GM18951 (cell line): Measurements from ENCODE around the gene ABCA1.

Experiments
- POLR2A ChIP-seq: IDR thresholded peaks from 4 replicates; pipeline ENCODE4 v1.6.1; 2011; ENCODE audit warnings: mild to moderate bottlenecking; ENCODE audit not compliant: insufficient read length, insufficient read depth; ENCODE audit errors: extremely low read depth
- in situ Hi-C: fragments of 300-500 bp; cut with MboI; formaldehyde crosslinking; loops from one replicate; pipeline ENCODE4 v1.12.0; 2022; ENCODE audit warnings: low sequenced_read_pairs, mixed read lengths, inconsistent platforms; ENCODE audit not compliant: unreplicated experiment

The ABCA1 gene

GRCh38 chr9:104798209-104798995, 129.6 kb downstream of the ABCA1 start:
- TF ChIP-seq POLR2A = no peak
- in situ Hi-C loops = loop anchor here (25.0 kb wide), 1 partner anchor 614 kb away; no protein-coding TSS in a partner anchor

DNA sequence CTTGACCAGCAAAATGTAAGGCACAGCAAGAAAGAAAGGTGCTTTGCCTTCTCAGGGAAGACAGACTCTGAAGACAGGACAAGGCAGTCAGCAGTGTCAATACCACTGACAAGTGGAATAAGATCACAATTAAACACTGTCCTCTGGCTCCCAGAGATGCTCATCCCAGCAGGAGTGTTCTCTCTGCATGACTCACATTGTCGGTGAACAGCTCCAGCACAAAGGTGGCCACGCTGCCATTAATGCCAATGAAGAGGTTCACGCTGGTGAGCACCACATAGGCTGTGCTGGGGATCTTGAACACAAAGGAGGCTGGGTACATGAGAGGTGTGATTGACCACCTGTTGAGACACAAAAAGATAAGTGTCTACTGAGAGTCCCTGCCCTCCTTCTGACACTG, 132.1 kb downstream of the ABCA1 start:
- TF ChIP-seq POLR2A = no peak
- in situ Hi-C loops = loop anchor here (25.0 kb wide), 1 partner anchor 616 kb away; no protein-coding TSS in a partner anchor

DNA sequence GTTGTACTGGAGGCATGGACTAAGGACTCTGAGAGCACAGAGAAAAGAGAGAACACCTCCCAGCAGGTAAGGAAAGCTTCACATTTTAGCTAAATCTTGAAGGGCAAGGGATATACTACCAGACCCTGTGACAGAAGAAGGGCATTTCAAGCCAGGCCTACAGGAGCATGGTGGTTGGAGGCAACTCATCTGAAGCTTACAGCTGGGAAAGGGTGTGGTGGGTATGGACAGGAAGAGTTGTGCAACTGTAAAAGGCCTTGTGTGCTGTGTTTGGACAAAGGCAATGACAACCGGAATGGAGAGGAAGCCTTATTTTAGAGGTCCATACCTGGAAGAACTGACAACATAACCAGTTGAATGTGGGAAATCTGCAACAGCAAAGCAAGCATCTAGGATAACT, 132.9 kb downstream of the ABCA1 start:
- in situ Hi-C loops = loop anchor here (25.0 kb wide), 1 partner anchor 617 kb away; no protein-coding TSS in a partner anchor
- no peak for TF ChIP-seq POLR2A

DNA sequence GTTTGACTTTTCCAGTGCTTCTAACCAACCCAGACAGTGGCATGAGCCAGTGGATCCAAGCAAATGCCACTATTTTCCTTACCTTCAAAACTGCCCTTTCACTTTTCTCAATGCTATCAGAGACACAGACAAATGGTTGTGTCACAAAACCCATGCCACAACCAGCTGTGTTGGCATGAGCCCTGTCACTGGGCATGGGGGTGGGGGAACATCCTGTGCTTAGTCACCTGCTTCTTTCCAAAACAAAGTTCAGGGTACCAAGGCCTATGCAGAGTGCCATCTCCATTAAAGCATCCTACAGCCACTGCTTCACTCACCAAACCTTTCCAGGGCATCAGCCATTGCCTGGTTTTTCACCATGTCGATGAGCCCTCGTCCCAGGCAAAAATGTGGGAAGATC, 133.9 kb downstream of the ABCA1 start:
- no peak for TF ChIP-seq POLR2A
- in situ Hi-C loops = loop anchor here (25.0 kb wide), 1 partner anchor 618 kb away; no protein-coding TSS in a partner anchor

DNA sequence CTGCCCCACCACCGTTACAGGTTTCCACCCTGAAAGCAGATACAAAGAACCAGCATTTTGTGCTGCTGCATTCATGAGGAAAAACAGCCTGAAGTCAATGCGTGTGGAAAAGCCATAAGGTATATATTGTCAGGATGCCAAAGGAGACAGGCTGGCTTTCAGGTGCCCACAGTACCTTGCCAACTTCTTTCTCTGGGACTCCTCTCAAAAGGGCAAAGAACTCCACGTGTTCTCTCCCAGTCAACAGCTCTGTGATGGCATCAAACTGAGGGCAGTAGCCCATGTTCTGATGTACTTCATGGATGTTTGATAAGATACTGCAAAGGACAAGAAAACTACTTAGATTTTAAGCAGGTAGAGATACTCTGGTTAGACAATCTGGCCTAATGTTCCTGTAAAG, 139.7 kb downstream of the ABCA1 start:
- TF ChIP-seq POLR2A = no peak
- in situ Hi-C loops = loop anchor here (25.0 kb wide), 1 partner anchor 624 kb away; no protein-coding TSS in a partner anchor

GRCh38 chr9:104787306-104788015, 140.5 kb downstream of the ABCA1 start:
- no peak for TF ChIP-seq POLR2A
- in situ Hi-C loops = loop anchor here (25.0 kb wide), 1 partner anchor 625 kb away; no protein-coding TSS in a partner anchor

GRCh38 chr9:104786293-104786692, 141.7 kb downstream of the ABCA1 start:
- in situ Hi-C loops = loop anchor here (25.0 kb wide), 1 partner anchor 626 kb away; no protein-coding TSS in a partner anchor

DNA sequence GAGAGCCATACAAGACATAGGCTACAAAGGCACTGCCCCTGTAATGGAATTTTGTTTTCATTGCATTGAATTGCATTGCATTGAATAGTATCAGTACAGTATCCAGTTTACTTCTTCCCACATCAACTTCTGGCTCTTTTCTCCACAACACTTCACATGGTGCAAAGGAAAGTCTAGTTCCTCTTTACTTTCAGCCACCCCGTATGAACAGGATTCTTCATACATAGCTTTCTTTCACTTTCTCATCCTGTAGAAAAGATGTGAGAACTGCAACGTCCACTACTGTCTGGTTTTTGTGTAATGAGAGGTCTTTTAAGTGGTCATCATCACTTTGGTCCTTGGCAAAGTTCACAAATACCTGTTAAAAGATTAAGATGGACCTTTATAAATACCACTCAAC, 143.9 kb downstream of the ABCA1 start:
- in situ Hi-C loops = loop anchor here (25.0 kb wide), 1 partner anchor 628 kb away; no protein-coding TSS in a partner anchor
- no peak for TF ChIP-seq POLR2A

More at GRCh38 chr9:104786293-104786692, 141.7 kb downstream of the ABCA1 start:
- TF ChIP-seq POLR2A = no peak

- no peak for TF ChIP-seq POLR2A
- in situ Hi-C loops = loop anchor here (25.0 kb wide), 1 partner anchor 629 kb away; no protein-coding TSS in a partner anchor
Measured at GRCh38 chr9:104783588-104783987, 144.4 kb downstream of the ABCA1 start.

- TF ChIP-seq POLR2A = no peak
- in situ Hi-C loops = loop anchor here (25.0 kb wide), 1 partner anchor 631 kb away; no protein-coding TSS in a partner anchor
Measured at GRCh38 chr9:104780796-104781395, 147.1 kb downstream of the ABCA1 start.

DNA sequence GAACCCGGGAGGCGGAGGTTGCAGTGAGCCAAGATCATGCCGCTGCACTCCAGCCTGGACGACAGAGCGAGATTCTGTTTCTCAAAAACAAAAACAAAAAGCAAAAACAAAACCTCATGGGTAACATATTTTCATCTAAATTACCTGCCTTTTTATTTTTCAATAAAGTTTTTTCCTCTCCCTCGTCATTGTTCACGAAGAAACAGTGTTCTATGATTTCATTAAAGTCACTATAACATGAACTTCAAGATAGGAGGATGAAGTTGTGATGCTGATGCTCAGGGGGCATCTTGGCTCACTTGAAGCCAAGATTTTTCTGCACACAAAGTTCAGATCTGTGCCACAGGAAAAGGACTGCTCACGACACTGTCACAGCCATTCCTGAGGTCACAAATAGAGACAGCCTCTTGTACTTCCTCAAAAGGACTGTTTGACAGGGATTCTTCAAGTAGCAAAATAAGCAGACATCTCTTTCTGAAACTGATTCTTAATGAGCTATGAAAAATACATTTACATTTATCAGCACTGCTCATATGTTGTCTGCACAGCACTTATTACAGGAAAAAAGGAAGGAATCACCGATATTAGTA, 147.9 kb downstream of the ABCA1 start:
- in situ Hi-C loops = loop anchor here (25.0 kb wide), 1 partner anchor 632 kb away; no protein-coding TSS in a partner anchor
- no peak for TF ChIP-seq POLR2A

- in situ Hi-C loops = loop anchor here (25.0 kb wide), 1 partner anchor 633 kb away; no protein-coding TSS in a partner anchor
- TF ChIP-seq POLR2A = no peak
Measured at GRCh38 chr9:104779334-104779733, 148.6 kb downstream of the ABCA1 start.
